ENCODE results near the gene ROR2. TPM values are rescaled to one million over a fixed set of nuclear protein-coding genes. Genes with fewer than 3 reads are reported as not detected.

ROR2 gene
- total and polyA plus RNA-seq, 2 of the 8 experiments (the other 6 are each of a cell fraction or from before 2014, with no cell fraction given), result 2.7 to 4.3 TPM

DNA sequence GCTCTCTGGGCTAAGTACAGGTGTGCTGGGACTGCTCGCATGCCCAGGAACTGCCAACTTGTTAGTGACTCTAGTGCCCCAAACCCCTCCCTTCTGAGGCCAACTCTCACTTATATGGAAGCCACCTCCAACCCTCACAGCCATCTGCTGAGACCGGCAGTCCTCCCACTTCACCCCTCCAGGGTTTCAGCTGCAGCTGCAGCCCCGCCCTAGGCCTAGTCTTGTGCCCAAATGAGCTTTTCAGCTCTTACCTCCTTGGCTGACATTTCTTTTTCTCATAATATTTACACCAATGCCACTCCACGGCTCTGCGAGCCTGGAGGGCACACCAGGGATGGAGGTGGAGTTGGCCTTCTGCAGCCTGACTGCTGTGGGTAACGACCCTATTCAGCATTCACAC lies 166.6 kb downstream of the ROR2 start:
- Histone ChIP-seq H3K27ac (ENCODE audit: low read depth, low read length) (no peak overlapping the region), H2BK120ac (replicated peaks; ENCODE audit: low read depth, low read length) (no peak overlapping the region), H3K9ac (replicated peaks in 1 of 4; ENCODE audit: extremely low read depth in 1 of 4, low read depth in 3 of 4, low read length in 3 of 4) (no peak overlapping the region), H3K4ac (replicated peaks; ENCODE audit: insufficient read length, low read depth, low read length) (no peak overlapping the region), H2BK5ac (ENCODE audit: low read depth, low read length) (no peak overlapping the region), H3K4me2 (ENCODE audit: insufficient read depth in 1 of 2, low read depth in 2 of 2, low read length in 2 of 2) (no peak overlapping the region), H2BK12ac (ENCODE audit: low read depth, low read length) (no peak overlapping the region), H2BK15ac (ENCODE audit: low read length) (no peak overlapping the region), H3K14ac (ENCODE audit: insufficient read length) (no peak overlapping the region), H3K79me2 (ENCODE audit: control insufficient read depth in 1 of 2, insufficient read depth in 2 of 2, low read length in 2 of 2) (no peaks in the 10 kb centered on the region), H4K8ac (ENCODE audit: extremely low read depth, insufficient read depth, low read length) (no peak overlapping the region), H3K36me3 (ENCODE audit: control insufficient read depth in 2 of 4, insufficient read depth in 4 of 4, low read length in 3 of 4) (no peaks in the 10 kb centered on the region), H4K20me1 (replicated peaks in 1 of 2; ENCODE audit: control insufficient read depth in 1 of 2, insufficient read depth in 2 of 2, low read length in 2 of 2) (no peaks in the 10 kb centered on the region), H4K5ac (ENCODE audit: insufficient read length, low read depth, low read length) (no peak overlapping the region), H3K4me3 (ENCODE audit: extremely low read depth in 1 of 4, insufficient read depth in 2 of 4, low read depth in 3 of 4, low read length in 4 of 4) (no peak overlapping the region), H3K4me1 (replicated peaks in 1 of 4; ENCODE audit: control insufficient read depth in 3 of 4, insufficient read depth in 4 of 4, low read length in 3 of 4) (no peaks in the 10 kb centered on the region; a peak in 2 of 7 replicates), H3K56ac (replicated peaks; ENCODE audit: insufficient read length, low read depth, low read length) (no peak overlapping the region), H3K18ac (ENCODE audit: extremely low read depth, low read length) (no peak overlapping the region), H2AFZ (ENCODE audit: low read length) (no peak overlapping the region), H3K23me2 (ENCODE audit: low read depth, low read length) (no peaks in the 10 kb centered on the region; the same call in 1 of the 2 replicates), H3K27me3 (replicated peaks in 1 of 4; ENCODE audit: control insufficient read depth in 3 of 4, extremely low read depth in 1 of 4, insufficient read depth in 3 of 4, low read length in 3 of 4) (no peaks in the 10 kb centered on the region), H3K79me1 (ENCODE audit: low read depth, low read length) (peaks cover 2% of the 10 kb centered on the region), H2AK5ac (ENCODE audit: low read depth, low read length) (no peak overlapping the region), H3K9me3 (ENCODE audit: insufficient read depth in 2 of 2, low read depth in 1 of 2, low read length in 1 of 2) (no peaks in the 10 kb centered on the region), H3K23ac (ENCODE audit: insufficient read length) (no peak overlapping the region), H4K91ac (replicated peaks; ENCODE audit: insufficient read length, low read length) (no peak overlapping the region), H2BK20ac (ENCODE audit: low read length) (no peak overlapping the region)
- ChIA-PET POLR2A (ENCODE audit: partially characterized antibody) (no interaction called here), CTCF (ENCODE audit: partially characterized antibody) (no interaction called here)
- WGBS, 2 experiments (ENCODE audit: extremely low coverage in 1 of 2, insufficient coverage in 1 of 2, insufficient read length in 1 of 2, insufficient replicate concordance in 2 of 2, low coverage in 1 of 2, low lambda C conversion rate in 2 of 2, missing lambda C conversion rate in 1 of 2), result 89% methylated on average over 6 of the region's 6 CpGs; no CpG with 5 or more reads in 1 of the 2 experiments
- DNase-seq (ENCODE audit: low read depth in 1 of 2, low spot score in 2 of 2) (no peak), FAIRE-seq (no peak)
- no peak for TF ChIP-seq SP1 (IDR thresholded peaks at IDR 0.05; ENCODE audit: low read depth, low read length)
- TF ChIP-seq GABPA (IDR thresholded peaks at IDR 0.05; ENCODE audit: borderline replicate concordance, insufficient read depth, low read length), result no peak
- TF ChIP-seq PHF8 (conservative IDR thresholded peaks at IDR 0.05; ENCODE audit: low read depth, low read length), result no peak
- TF ChIP-seq, protein P1, sequence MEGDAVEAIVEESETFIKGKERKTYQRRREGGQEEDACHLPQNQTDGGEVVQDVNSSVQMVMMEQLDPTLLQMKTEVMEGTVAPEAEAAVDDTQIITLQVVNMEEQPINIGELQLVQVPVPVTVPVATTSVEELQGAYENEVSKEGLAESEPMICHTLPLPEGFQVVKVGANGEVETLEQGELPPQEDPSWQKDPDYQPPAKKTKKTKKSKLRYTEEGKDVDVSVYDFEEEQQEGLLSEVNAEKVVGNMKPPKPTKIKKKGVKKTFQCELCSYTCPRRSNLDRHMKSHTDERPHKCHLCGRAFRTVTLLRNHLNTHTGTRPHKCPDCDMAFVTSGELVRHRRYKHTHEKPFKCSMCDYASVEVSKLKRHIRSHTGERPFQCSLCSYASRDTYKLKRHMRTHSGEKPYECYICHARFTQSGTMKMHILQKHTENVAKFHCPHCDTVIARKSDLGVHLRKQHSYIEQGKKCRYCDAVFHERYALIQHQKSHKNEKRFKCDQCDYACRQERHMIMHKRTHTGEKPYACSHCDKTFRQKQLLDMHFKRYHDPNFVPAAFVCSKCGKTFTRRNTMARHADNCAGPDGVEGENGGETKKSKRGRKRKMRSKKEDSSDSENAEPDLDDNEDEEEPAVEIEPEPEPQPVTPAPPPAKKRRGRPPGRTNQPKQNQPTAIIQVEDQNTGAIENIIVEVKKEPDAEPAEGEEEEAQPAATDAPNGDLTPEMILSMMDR (IDR thresholded peaks at IDR 0.05; ENCODE audit: control extremely low read depth in 1 of 3, insufficient read depth in 1 of 3, low read depth in 1 of 3, low read length in 3 of 3), result no peak
- no peak for TF ChIP-seq JUND (IDR thresholded peaks at IDR 0.05; ENCODE audit: low read length)
- no peak for TF ChIP-seq RFX5 (IDR thresholded peaks at IDR 0.05; ENCODE audit: borderline replicate concordance, low read depth, low read length)
- TF ChIP-seq JUN (IDR thresholded peaks at IDR 0.05; ENCODE audit: low read depth, low read length), result no peak
- TF ChIP-seq CBX5 (IDR thresholded peaks at IDR 0.05; ENCODE audit: low read depth, low read length), result no peak
- no peak for TF ChIP-seq BCL11A (IDR thresholded peaks at IDR 0.05; ENCODE audit: low read depth in 2 of 2, low read length in 2 of 2)
- TF ChIP-seq, protein P2, sequence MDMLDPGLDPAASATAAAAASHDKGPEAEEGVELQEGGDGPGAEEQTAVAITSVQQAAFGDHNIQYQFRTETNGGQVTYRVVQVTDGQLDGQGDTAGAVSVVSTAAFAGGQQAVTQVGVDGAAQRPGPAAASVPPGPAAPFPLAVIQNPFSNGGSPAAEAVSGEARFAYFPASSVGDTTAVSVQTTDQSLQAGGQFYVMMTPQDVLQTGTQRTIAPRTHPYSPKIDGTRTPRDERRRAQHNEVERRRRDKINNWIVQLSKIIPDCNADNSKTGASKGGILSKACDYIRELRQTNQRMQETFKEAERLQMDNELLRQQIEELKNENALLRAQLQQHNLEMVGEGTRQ (IDR thresholded peaks at IDR 0.05; ENCODE audit: low read length), result no peak
- TF ChIP-seq POU5F1 (IDR thresholded peaks at IDR 0.05; ENCODE audit: low read depth, low read length), result no peak

Measured in H1 (cell line).